HG03139 (cell line): ENCODE measurements around the gene SAP30L.

Experiments
- ATAC-seq: cut with Tn5 transposase; IDR thresholded peaks from one replicate; pipeline ENCODE4 v1.9.1; 2021; ENCODE audit not compliant: unreplicated experiment

The SAP30L gene

DNA sequence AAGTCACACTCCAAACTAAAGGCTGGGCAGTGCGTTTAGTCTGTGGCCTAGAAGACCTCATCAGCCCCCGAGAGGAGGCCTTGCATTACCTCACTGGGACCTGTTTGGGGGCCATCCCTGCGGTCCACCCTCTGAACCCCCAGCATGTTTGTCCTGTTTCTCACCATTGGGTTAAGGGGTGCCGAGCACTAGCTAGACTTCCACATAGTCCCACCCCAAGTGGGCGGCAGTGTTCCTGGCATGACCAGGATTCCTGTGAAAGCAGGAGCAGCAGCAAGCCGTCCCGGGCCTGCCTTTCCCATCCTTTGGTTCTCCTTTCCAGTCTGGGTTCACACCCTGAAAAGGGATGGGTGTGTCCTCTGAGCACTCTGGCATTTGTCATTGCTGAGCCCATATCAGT is 26.6 kb upstream of the SAP30L start:
- ATAC-seq = no peak

DNA sequence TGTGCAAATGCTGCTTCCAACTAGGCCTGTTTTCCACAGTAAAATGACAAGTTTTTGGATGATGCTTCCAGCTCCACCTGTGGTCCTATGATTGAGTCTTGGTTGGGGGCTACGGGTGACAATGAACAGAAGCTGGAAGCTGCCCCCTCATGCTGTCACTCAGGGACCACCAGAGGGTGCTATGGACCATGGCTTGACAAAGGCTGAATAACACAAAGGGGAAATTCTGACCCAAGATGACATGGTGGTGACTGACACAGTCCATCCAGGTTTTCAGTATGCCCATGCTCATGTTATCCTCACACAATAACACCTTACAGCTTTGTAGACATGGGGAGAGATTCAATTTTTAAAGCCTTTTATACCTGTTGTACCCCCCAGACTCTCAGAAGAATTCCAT is 23.9 kb upstream of the SAP30L start:
- ATAC-seq = no peak

GRCh38 chr5:154422298-154422697 is 23.5 kb upstream of the SAP30L start:
- no peak for ATAC-seq

DNA sequence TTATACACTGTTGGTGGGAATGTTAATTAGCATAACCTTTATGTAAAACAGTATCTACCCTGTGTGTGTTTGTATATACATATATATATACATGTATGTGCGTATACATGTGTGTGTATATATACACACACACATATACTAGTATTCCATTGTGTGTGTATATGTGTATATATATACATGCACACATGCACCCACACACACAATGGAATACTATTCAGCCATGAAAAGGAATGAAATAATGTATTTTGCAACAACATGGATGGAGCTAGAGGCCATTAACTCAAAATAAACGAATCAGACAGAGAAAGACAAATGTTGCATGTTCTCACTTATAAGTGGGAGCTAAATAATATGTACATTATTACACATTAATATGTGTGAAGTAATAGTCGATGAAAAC is 17.6 kb upstream of the SAP30L start:
- no peak for ATAC-seq

DNA sequence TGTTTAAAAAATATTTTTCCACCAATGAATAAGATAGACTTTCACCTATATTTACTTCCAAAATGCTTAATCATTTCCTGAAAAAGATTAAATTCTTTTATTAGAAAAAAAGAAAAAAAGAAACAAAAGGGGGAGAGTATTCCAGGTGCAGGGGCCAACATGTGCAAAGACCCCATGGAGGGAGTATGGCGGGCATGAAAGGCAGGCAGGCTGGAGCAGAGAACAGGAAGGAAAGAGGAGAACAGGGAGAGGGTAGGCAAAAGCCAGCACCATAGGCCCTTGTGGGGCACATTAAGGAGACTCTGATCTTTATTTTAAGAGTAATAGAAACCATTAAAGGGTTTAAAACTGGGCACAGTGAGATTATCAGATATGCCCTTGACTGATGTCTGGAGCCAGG is 16.5 kb upstream of the SAP30L start:
- ATAC-seq = no peak

DNA sequence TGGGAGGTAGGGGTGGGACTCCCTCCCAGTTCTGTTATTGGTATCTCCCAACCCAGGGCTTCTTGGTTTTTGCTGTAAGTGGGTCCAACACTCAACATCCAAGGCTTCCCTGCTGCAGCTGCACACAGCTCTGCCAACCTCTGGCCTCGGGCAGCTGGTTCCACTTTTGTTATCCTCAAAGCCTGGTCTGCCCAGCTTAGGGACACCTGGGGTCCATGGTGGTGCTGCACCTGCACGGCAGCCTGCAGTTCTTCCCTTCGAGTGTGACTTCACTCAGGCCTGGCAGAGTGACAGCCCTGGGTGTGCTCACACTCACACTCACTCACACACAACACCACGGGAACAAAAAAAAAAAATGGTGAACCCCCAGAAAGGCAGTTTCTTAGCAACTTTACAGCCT is 15.3 kb upstream of the SAP30L start:
- no peak for ATAC-seq

DNA sequence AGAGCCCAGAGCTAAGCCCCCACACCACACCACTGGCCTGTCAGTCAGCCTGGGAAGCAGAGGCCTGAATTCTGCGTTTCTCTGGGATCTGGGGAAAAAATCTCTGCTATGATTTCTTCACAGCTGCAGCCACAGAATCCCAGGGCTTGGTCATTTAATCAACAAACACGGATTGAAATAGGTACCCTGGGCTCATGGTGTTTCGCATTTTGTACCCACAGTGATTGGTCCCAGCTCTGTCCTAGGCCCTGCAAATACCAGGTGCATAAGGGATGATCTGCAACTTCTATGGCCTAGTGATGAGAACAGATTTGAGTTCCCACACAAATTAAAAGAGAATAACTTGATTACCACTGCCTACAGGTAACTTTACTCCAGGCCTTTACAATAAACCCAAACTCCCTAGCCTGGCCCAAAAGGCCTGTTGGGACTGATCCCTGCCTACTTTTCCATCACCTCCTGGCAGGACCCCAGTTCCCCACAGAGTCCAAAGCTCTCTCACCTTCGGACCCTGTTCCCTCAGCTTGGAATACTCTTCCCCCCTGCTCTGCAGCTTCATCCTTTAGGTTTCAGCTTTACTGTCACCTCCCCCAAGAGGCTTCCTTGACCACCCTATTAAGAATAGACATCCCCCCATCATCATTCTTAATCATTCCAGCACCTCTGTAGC is 14.7 kb upstream of the SAP30L start:
- no peak for ATAC-seq

GRCh38 chr5:154435226-154435625 is 10.6 kb upstream of the SAP30L start:
- no peak for ATAC-seq

DNA sequence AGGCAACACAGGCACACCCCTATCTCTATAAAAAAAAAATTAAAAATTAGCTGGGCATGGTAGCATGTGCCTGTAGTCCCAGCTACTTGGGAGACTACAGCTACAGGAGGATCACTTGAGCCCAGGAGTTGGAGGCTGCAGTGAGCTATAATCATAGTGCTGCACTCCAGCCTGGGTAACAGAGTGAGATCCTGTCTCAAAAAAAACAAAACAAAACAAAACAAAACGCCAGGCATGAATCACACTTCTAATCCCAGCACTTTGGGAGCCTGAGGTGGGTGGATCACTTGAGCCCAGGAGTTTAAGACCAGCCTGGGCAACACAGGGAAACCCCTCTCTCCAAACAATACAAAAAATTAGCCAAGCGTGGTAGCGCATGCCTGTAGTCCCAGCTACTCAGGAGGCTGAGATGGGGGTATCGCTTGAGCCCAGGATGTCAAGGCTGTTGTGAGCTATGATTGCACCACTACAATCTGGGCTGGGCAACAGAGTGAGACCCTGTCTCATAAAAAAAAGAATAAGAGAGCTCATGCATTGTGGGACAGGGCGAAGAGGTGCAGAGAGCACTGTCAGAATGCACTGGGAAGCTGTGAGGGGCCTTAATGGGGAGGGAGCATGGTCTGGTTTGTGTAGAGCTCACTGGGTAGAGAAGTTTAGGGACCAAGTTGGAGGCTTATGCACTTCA is 8.4 kb upstream of the SAP30L start:
- ATAC-seq = no peak

DNA sequence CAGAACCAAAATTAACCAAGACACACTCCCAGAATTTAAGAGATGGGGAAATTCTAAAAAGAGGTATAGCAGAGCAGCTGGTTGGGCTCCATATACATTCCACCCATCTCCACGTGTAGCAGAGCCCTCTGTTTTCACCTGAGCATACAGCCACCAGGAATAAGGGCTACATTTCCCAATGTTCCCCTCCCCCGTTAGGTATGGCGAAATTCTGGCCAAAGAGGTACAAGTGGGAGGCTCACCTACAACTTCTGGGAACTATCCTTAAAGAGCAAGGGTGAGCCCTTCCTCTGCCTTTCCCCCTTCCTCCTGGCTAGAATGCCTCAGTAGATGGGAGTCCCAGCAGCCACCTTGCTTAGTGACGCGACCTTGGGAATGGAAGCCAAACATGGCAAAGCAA is 5.3 kb upstream of the SAP30L start:
- ATAC-seq = no peak

GRCh38 chr5:154442801-154443200 is 3.0 kb upstream of the SAP30L start:
- no peak for ATAC-seq

GRCh38 chr5:154444556-154445421 is 1.0 kb upstream of the SAP30L start:
- peak; percentile 7 for ATAC-seq

DNA sequence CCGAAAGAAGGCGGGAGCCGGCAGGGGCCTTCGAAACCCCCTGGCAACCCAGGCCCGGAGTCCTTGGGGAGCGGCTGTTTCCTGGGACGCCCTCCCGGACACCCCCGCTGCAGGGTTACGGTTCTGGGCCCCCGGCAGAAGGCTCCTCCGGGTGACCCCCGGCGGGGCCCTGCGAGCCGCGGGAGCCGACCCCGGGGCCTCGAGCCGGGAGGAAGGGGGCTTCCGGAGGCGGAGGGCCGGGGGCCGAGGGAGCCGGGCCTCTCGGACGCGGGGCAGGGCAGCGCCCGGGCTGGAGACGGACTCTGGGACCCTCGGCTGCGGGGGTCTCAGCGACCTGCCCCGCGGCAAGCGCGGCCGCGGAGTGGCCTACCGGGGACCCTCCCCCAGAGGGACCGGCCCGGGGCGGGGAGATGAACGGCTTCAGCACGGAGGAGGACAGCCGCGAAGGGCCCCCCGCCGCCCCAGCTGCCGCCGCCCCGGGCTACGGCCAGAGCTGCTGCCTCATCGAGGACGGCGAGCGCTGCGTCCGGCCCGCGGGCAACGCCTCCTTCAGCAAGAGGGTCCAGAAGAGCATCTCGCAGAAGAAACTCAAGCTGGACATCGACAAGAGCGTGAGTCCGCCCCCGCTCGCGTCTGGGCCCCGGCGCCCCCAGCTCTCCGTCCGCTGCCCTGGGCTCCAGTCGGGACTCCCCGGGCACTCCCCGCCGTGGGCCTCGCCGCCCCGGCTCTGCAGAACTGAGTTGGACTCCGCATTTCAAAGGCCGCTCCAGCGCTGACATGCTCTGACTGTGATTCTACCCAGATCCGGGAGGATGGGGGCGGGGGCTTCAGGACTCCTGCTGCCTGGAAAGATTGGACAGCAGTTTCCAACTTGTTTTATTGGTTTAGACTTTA is 645 bp downstream of the SAP30L start:
- ATAC-seq = peak; percentile 10

DNA sequence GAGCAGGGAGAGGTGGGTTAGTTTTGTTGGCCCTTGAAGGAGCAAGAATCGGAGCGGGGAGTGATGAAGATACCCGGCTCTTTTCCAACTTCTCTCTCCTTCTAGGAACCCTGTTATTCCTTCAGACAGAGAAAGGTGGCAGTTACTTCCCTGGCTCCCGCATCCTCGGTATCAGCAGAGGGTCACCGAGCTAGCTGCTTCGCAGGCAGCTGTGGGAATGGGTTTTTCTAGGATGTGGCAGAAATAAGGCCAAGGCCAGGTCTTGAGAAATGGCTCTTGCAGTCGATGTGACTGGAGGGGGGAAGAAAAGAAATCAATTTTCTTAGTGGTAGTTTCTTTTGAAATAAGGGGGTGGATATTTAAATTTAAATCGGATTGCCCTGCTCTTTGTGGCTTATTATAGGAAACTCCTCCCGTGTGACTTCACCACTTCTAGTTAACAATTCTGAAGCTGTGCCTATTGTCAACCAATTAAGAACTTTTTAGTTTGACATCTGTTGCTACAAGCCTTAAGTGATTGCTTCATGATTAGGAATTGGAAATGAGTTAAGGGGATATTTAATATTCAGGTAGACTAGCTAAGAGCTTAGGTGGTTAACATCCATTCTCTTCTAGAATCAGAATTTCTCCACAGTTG is 1.4 kb downstream of the SAP30L start:
- ATAC-seq = no peak

- no peak for ATAC-seq
Observed at GRCh38 chr5:154449786-154450185, 4.0 kb downstream of the SAP30L start.

DNA sequence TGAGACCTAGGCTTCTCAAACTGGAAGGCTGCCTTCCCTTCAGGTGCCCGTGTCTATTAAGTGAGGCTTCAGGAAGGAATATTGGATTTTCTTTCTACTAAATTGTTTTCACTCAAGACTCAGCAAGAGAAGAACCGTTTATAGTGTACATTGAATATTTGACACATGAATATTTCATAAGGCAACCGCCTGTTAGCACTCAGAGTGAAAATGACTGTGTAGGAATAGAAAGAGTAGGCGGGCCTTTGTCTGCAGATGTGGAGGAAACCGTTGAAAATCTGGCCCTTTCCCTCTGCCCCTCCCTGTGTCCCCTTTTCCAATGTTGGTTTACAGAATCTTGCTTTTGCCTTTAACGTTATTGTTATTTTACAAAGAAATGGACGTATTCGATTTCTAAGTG is 6.2 kb downstream of the SAP30L start:
- ATAC-seq = no peak

- ATAC-seq = no peak
Observed at GRCh38 chr5:154455585-154455984, 9.8 kb downstream of the SAP30L start.

- no peak for ATAC-seq
Observed at GRCh38 chr5:154456540-154456939, 10.7 kb downstream of the SAP30L start.

DNA sequence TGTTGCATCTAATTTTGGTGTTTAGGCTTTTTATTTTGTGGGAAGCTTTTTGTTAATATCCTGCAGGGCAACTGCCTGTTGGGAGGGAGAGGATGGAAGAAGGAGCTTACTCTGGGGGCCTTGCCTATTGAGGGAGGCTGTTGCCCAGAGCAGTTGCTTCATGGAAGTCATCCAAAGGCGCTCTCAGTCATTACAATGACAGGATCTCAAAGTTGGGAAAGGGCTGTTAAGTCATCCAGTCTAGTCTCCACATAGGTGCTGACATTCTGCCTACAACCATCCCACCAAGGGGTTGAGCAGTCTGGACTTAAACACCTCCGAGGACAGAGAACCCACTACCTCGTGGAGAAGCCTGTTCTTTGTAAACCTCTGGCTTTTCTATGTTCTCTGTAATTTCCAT is 13.2 kb downstream of the SAP30L start:
- ATAC-seq = no peak

DNA sequence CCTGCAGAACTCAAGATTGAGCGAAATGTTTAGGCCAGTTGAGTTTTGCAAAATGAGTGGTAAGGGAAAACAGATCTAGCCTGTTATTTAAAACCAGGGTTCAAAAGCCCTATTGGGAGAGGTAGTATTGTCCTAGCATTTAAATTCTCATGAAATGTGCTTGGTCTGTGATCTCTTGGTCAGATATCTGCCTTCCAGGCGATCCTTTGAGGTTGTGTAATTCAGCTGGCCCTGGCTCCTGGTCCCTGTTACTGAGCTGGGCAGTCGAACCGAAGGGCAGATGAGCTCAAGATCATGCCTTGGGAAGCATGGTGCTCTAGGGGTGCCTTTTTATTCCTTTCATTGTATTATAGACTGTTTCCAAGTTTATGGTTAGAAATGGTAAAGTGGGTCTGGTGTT is 14.4 kb downstream of the SAP30L start:
- no peak for ATAC-seq

DNA sequence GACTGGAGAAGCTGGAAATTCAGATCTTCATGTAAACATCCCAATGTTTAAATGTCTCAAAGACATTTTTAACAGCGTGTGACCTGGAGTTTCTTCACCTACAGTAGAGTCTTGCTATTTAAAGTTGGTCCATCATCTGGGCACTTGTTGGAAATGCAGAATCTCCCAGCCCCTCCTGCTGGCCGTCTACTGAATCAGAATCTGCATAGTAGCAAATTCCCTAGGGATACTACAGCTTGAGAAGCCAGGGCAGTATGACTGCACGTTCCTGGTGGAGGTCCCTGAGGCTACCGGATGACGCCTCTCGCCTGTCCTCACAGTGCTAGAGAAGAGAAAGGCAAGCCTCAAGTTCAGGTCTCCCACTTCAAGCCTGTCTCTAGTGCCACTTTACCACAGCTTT is 15.7 kb downstream of the SAP30L start:
- no peak for ATAC-seq
